Activated T-cell treated with anti-CD3 and anti-CD28 coated beads, Interleukin-2, amount 50 U/mL, for 1 hour (primary cell): Measurements from ENCODE around the gene FIGLA.

Experiments
- DNase-seq: peaks from one replicate; pipeline ENCODE4 v3.0.0-alpha.2; 2020

FIGLA gene

DNA sequence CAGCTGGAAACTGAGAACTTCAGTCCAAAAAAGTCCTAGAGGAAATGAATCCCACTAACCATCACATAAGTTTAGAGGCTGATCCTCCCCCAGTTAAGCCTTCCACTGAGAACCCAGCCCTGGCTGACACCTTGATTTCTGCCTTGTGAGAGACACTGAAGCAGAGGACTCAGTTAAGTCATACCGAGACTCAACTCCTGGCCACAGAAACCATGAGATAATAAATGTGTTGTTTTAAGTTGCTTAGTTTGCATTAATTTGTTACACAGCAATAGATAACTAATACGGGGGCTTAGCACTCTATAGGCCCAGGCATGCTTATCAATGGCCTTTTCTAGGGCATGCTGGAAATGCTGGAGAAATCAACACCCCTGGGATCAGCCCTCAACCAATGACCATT is 19.0 kb downstream of the FIGLA start:
- DNase-seq, result no peak

DNA sequence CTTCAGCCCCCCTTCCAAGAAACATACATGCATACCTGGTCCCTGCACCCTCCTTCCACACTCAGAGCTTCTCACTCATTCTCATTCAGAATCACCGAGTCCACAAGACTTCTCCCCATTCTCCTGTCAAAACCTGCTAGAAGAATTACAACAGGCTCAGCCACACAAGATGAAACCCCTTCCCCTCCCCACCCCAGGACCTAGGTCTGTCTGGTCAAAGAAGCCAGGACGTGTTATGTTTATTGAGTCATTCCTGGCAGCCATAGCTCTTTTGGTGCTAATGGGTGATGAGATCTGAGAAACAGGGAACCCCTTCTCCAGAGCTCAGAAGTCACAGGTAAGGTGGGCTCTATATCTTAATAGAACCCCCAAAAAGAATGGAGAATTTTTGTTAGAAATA is 21.0 kb downstream of the FIGLA start:
- DNase-seq, result no peak

DNA sequence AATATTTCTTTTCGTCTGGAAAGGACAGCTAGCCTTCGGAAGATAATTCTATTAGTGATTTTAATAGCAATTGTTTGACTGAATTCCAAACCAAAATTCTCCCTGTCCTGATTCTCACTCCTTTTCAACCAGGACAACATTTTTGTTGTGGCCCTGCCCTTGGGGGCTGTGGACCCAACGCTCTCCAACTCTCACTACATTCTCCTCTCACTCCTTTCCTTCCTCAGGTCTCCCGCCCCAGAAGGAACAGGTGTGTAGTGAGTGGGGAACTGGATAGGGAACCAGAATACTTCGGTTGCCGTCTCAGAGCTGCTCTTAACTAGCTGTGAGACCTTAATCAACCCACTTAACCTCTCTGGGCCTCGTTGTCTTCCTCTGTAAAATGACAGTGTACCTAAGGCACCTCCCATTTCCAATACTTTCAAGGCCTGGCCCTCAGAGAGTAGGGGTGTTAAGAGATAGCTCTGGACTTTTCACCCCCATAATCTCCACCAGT is 21.8 kb downstream of the FIGLA start:
- no peak for DNase-seq

DNA sequence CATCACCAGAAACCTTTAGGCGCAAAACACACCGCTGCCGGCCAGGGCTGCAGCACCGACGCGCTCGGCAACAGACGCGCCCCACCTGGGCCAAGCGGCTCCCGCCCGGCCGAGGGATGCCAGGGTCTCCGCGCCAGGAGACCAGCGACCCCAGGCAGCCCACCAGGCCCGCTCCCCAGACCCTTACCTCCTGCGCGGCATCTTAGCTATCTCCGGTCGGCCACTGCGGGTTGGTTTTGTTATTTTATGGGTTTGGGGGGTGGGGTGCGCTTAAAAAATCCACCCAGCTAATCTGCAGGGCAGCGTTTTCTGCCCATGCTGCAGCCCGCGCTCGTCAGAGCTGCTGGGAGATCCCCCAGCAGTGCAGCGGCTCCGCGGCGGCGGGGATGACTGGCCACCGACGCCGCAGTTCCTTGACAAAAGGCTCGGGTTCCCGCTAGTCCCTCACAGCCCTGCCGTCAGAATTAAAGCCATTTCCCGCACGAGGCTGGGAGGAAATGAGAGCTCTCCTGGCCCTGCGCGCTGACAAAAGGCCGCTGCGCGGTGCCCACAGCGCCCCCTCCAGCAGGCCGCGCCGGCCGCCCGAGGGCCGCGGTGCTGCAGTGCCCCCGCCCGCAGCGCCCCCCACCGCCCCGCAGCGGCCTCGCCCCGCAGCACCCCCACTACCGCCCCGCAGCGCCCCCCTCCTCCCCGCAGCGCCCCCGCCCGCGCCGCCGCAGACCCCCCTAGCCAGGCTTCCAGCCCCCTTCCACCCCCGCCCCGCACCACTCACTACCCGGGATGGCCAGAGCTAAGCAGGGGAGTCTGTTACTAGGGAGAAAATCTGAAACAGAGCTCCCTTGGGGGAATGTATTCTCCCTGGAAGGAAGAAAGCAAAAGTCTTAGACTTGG is 22.5 kb downstream of the FIGLA start, which contains the start of gene ADD2:
TSS of gene ADD2 (minus strand) at position 502 of the 891 bp plus-strand sequence. CDS start 61,792 bp downstream, outside the sequence.
- peak; percentile 56 for DNase-seq

DNA sequence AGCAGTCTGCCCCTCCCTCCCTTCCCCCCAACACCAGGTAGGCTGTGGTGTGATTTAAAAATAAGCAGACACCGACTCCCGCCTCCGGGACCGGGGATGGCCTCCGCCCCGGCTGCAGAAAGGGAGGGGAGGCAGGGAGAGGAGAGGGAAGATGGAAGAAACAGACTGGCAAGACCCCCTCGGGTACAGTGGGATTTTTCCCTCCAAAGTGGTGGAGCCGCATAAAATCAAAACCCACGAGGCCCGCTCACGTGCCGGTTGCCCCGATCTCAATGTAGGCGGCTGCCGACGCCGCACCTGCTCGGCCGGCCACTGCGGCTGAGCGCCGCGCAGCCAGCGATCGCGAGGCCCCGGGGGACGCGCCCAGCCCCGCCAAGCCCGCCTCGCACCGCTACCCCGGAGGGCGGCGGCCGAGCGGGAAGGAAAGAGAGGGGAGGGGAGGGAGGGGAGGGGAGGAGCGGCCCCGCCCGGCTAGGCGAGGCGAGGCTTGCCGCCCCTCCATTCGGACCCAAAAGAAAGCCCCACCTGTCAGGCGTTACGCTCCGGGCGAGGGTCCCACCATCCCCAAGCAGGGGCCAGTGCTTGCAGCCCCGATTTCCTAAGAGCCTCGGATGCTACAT is 23.3 kb downstream of the FIGLA start:
- DNase-seq, result peak; percentile 28

DNA sequence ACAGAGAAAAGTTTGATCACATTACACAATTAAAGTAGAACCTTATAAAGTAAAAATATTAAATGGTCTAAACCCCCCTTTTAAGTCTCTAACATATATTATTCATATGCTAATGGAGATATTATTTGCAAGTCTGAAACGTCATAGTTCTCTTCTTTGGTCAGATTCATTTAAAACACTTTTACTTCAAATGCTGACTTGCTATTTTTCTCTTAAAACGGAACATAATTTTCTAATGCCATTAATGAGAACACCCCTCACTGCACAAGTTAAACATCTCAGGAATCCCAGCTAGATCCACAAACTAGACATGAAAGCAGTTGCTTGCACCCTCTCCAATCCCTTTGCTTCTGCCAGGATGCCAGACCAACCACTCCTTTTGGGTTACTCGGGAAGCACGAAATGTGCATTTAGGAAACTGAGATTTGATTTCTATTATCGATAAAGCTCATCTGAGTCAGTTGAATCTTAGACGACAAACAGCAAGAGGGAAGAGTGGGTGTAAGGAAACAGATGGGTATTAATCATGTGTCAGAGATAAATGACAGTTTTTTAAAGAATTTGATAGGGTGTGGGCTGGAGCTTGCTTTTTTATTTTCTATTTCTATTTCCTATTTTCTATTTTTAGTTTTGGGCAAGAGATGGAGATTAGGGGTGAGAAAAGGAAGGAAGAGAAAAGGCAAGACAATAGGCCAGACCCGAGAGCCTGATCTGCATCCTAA is 23.9 kb downstream of the FIGLA start:
- DNase-seq, result no peak

DNA sequence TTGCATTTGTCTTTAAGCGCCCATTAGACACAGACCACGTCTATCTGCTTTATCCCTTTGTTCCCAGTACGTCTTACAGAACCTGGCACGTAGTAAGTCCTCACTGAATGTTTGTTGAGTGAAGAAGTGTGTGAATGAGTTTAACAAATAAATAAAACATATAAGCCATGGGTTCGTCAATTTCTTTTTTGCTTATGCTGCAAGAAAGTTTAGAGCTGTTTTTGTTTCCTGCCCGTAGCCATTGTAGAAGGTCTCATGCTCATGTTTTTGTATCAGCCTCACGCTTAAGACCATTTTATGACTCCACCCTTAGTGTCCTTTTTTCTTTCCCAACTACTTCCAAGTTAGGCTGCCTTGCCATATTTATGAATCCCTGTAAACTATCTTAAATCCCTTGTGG is 24.9 kb downstream of the FIGLA start:
- no peak for DNase-seq

DNA sequence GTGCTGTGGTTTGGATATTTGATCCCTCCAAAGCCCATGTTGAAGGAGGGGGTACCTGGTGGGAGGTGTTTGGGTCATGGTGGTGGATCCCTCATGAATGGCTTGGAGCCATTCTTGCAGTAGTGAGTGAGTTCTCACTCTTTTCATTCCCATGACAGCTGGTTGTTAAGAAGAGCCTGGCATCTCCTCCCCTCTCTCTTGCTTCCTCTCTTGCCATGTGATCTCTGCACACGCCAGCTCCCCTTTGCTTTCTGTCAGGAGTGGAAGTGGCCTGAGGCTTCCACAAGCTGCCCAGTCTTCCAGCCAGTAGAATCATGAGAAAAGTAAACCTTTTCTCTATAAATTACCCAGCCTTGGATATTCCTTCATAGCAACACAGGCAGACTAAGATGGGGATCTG is 31.0 kb downstream of the FIGLA start:
- DNase-seq, result no peak

DNA sequence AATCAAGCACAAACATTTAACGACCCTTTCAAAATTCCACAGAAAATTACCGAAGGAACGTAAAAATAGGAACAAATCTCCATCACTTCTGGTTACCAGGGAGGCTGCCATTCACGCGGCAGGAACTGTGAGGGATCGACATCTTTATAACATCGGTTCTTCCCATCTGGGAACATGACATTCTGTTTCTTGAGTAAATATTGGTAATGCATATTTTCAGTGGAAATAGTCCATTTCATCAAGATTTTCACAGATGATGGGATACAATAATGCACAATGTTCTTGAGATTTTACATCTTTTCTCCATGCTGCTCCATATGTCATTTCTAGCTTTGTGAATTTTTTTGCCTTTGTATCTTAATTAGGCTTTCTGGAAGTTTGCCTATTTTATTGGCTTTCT is 32.5 kb downstream of the FIGLA start:
- no peak for DNase-seq

DNA sequence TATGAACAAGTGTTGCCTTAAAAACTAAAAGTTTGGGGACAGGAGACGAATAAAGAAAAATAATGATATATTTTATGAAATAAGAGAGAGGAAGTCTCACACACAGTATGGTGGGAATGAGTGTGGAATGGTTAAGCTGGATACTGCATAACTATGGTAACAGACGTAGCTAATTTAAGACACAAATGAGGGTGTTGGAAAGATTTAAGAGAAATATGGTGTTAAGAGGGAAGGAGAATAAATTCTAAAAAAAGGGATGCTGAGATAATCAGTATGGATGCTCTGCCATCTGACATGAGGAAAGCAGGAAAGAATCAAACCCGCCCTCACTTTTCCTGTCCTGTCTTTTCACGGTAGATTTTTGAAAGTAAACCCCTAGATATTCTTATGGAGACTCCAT is 33.1 kb downstream of the FIGLA start:
- DNase-seq, result no peak

DNA sequence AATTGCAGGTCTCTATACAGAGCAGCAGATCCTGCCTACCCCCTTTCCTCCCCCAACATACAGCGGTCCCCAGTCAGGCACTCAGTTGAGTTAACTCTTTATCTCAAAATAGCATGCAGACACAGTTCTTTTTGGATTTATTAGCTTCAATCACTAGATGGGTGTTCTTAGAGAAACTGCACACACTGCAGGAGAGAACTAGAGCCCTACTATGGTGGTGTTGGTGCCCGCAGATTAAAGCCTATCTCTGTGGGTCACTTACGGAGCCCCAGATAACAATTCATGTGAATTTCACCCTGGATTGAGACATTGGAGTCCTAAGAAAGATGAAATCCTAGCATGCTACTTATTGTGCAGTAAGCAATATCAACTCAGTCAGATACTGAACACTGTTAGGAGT is 34.3 kb downstream of the FIGLA start:
- DNase-seq, result no peak

DNA sequence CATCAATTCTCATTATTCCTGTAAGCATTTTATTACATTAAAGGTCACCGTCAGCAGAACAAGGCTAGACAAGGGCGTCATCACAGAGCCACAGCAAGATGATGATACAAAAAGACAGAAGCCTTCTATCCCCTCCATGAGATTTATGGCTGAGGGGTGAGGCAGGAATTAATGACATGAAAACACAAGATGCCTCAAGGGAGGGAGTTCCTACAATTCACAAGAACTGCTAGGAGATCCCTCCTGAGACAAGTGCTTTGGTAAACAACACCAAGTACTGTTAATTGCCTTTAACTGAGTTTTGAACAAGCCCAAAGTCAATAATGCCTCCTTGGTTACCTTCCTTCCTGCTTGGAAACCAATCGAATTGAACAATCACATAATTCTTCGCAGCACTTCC is 36.5 kb downstream of the FIGLA start:
- DNase-seq, result no peak

DNA sequence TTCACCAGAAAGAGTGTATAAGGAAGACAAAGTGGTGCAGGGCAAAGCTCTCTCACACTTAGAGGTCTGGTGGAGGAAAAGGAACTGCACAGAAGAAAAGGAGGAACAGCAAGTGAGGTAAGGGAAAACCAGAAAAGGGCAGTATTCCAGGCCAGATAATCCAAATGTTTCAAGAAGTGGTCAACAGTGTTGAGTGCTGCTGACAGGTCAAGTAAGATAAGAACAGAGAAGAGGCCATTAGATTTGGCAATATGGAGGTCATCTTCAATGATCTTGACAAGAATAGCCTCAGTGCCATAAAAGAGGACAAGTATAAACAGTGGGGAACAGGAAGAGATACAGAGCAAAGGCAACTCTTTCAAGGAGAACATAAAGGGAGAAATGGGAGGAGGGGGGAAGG is 37.4 kb downstream of the FIGLA start:
- no peak for DNase-seq

DNA sequence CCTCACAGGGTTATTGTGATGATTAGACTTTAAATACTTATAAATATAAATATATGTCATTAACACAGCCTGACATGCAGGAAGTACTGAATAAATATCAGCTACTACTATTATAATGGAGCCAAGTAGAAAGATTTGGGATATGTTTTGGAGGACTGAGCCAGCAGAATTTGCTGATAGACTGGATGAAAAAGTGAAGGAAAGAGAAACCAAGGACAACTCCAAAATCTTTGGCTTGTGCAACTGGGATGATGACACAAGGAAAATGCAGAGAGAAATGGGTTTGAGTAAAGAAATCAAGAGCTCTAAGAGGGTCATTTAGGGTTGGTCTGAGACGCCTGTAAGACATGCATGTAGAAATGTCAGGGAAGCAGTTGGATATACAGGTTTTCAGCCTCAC is 38.0 kb downstream of the FIGLA start:
- no peak for DNase-seq

DNA sequence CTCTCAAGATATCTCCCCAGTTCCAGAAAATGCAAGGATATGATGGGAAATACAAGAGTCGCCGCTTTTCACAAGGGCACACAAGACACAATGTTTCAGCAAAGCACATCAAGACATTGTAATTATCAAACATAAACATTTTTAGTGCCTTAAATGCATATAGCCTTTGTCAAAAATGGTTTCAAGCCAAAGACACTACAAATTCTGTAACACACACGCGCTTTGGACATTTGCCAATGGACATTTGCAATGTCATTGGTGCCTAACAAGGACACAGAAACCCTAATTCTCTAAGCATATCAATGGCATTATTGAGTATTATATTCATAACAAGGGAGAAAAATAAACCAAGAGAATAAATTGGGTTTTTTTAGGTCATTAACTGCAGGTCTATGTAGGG is 38.6 kb downstream of the FIGLA start:
- no peak for DNase-seq

DNA sequence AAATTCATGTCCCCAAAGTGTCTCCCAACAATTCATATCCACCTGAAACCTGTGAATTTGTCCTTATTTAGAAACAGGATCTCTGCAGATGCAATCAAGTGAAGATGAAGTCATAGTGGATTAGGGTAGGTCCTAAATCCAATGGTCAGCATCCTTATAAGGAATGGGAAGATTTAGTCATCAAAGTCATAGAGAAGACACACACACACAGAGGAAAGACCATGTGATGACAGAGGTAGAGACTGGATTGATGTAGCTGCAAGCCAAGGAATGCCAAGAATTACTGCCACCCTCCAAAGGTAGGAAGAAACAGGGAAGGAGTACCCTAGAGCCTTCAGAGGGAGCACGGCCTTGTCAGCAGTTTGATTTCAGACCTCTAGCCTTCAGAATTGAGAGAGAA is 40.1 kb downstream of the FIGLA start:
- no peak for DNase-seq

DNA sequence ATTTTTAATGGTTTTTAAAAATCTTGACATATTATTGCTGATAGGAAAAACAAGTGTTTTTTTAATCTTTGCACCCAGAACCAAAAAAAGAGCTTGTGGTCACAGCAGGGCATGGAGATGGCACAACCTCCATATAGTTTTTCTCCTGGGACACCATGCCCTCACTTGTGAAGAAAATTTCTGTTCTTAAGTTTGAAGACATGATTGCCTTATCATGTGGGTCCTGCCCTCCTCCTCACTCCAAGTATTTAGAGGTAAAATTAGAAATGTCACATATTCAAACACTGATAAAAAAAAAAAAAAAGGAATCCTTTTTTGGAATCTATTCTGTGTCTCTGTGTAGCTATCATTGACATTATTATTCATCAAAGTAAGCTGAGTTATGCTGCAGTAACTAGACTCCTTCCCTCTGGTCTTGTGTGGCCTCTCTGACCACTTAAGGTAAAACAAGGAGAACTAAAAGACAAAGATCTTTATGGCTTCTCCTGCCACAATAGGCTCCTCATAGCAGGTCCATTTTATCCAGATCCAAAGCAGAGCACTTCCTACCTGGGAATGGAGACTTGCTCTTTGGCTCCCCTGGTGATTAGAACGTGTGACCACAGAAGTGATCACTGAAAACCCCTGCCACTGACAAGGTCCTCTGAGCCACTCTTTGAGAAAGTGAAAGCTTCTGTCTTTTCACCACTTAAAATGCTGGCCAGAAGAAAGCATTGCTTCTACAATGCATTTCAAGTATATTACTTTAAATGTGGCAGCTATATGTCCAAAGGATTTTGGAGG is 42.2 kb downstream of the FIGLA start:
- no peak for DNase-seq

DNA sequence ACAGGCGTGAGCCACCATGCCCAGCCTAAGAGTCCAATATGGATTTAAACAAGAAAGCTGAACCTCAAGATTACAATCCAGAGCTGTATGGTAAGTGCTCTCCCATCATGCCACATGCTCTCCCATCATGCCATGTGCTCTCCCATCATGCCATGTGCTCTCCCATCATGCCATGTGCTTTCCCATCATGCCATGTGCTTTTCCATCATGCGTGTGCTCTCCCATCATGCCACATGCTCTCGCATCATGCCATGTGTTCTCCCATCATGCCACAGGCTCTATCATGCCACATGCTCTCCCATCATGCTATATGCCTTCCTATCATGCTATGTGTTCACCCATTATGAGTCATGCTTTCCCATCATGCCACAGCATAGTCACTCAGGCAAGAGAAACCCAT is 43.2 kb downstream of the FIGLA start:
- no peak for DNase-seq

DNA sequence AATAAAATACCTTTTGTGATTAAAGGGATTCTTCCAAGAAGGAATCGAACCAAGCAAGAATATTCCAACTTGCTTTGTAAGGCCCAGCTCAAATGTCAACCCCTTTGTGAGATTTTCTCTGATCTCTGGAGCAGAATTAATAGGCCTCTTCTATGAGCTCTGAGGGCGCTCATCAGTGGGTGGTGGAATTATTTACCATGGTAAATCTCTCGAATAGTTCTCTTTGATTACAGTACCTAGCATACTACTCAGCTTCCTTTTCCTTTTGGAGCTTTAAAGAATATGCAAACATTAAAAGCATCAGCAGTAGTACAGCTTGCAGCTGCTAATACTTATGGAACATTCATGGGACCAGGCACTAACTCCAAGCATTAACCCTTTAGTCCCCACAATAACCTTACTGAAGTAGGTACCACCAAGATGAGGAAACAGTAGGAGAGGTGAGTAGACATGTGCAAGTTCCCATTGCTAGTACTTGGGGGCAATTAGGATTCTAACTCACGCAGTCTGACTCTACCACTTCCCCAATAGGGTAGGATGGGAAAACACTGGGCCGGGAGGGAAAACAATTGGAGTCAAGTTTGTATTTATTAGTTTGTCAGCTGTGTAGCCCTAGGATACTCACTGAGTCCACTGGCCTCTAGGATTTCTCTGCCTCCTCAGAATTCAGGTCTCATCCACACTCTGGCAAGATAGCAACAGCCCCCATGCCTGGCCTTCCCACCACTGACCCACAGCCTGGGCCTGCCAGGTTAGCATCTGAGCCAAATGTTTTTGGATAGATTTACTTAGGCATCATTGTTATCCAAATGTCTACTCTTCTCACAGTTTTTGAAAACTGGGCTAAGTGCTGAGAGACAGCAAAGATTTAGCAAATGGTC is 44.1 kb downstream of the FIGLA start:
- DNase-seq, result no peak

DNA sequence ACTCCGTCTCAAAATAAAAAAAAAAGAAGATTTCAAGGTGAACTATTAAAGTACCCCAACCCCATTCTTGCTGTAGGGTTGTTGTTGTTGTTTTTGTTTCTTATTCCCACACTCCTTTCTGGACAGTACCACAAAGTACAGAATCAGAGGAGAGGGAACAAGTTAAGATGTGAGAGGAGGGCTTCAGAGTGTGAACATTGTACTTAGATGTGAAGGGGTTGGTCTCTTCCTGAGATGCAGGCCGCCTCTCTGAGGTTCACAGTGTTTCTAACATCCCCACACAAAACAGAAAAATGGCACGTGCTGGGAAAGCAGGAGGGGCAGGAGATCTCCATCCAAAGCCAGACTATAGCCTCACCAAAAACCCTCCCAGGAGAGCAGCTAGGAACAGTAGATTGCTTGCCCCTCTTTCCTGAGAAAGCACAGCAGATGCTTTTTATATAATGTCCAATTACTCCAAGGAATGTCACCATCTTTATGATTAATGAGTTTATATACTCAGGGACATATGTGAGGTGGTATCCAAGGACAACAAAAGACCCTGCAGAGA is 45.1 kb downstream of the FIGLA start:
- DNase-seq, result no peak

DNA sequence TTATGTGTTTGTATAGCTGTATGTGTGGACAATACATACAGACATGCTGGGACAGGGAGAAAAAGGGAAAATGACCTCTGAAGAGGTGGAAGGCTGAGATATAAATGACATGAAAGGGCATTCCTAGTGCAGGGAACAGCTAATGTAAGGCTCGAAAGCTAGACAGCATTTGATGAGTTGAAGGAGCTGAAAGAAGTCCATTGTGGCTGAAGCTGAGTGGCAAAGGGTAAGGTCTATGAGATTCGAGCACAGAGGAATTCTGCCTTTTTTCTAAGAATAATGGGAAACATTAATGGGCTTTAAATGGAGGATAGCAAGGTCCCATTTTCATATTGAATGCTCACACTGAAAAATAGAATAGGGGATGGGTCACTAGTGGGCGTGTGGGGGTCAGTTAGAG is 46.0 kb downstream of the FIGLA start:
- no peak for DNase-seq

DNA sequence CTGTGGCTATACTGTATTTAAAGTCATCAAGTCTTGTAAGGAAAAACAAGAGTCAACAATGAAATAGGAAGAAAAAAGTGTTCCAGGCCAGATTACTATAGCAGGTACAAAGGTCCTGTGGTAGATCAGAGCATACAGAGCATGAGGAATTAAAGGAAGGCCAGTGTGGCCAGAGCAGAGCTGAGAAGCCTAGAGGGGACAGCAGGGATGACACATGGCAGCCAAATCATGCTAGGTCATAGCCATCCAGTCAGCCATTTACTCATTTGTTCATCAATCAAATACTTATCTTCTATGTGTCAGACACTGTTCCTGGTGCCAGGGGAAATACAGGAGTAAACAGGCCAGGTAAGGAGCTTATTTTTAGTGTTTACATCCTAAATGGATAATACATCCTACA is 46.8 kb downstream of the FIGLA start:
- no peak for DNase-seq
